NCI-H510A (cell line): ENCODE measurements around the gene TARP.

Experiments used
- DNase-seq: peaks from one replicate; lab custom pipeline; 2025; lab: John Stamatoyannopoulos, UW

Gene TARP

GRCh38 chr7:38215735-38216670 lies 57.4 kb downstream of the TARP start:
- DNase-seq, result peak; percentile 30

DNA sequence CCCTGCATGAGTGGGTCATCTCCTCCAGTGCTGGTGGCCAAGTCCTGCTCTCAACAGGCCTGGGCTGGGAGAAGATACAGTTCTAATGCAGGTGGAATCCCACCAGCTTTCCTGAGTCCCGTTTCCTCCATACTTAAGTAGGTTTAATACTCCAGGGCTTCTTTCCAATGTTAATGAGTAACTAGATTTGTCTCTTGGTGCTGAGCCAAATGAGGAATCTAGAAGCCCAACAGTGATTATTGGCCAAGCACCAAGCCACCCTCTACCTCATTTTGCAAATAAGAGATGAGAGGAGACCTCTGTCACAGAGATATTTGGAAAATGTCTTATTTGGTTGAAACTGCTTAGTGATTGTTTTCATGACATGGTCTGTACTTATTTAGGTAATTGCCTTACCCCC lies 58.3 kb downstream of the TARP start:
- DNase-seq, result no peak

DNA sequence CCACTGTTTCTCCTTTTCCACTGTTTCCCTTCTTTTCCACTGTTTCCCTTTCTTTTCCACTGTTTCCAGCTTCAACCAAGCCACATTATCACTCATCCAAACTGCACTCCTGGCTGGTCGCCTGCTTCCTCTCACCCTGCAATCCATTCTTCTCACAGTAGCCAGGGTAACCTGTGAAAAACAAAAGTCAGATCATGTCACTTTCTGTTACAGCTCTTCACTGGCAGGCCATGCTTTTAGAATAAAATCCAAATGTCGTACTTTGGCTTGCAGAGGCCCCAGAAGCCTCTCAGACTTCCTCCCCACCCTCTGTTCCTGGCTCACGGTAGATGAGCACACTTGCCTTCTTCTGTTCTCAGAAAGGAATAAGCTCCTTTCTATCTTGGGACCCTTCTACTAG lies 61.5 kb downstream of the TARP start:
- no peak for DNase-seq

DNA sequence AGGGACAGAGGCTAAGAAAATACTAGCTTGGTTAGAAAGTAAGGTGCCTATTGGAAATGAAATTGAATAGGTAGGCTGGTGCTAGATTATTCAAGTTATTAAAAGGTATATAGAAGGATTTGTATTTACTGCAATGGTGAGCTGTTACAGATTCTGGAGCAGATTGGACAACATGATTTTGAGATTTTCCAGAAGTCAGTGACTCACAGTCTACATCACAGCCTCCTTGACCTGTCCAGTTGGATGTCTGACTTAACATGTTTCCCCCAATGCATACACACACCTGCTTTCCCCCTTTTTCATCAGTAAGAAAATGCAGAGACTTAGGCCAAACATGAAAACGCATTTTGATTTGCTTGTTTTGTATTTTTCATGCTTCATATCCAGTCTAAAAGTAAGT lies 62.0 kb downstream of the TARP start:
- no peak for DNase-seq
